ENCODE measurements around the gene ZNF10.

The ZNF10 gene

GRCh38 chr12:133202493-133203343, 72.3 kb downstream of the ZNF10 start:
- no peak for DNase-seq

GRCh38 chr12:133203344-133204263, 73.2 kb downstream of the ZNF10 start:
- no peak for DNase-seq

GRCh38 chr12:133204264-133204603, 73.8 kb downstream of the ZNF10 start:
- DNase-seq: no peak

- no peak for DNase-seq
Measured at GRCh38 chr12:133206390-133206789, 76.0 kb downstream of the ZNF10 start.
